Endothelial cell (in vitro differentiated cells): ENCODE results near the gene TLE3. TPM values are rescaled to one million over a fixed set of nuclear protein-coding genes. Genes with fewer than 3 reads are reported as not detected.

Experiments
- DNase-seq: peaks from one replicate; pipeline ENCODE4 v3.0.0; 2021; ENCODE audit warnings: low spot score
- H3K27ac Mint-ChIP-seq: one replicate; pipeline ENCODE4 v1.8.0; 2021; ENCODE audit warnings: mixed read lengths, inconsistent platforms; ENCODE audit not compliant: unreplicated experiment
- H3K27me3 Mint-ChIP-seq: one replicate; pipeline ENCODE4 v1.8.0; 2021; ENCODE audit warnings: mild to moderate bottlenecking, moderate library complexity, mixed read lengths, inconsistent platforms; ENCODE audit not compliant: unreplicated experiment
- H3K36me3 Mint-ChIP-seq: one replicate; pipeline ENCODE4 v1.8.0; 2021; ENCODE audit warnings: mild to moderate bottlenecking, low read depth, mixed read lengths, inconsistent platforms; ENCODE audit not compliant: unreplicated experiment
- H3K4me1 Mint-ChIP-seq: one replicate; pipeline ENCODE4 v1.8.0; 2021; ENCODE audit warnings: mild to moderate bottlenecking, mixed read lengths, inconsistent platforms; ENCODE audit not compliant: unreplicated experiment
- H3K4me3 Mint-ChIP-seq: one replicate; pipeline ENCODE4 v1.8.0; 2021; ENCODE audit warnings: mild to moderate bottlenecking, mixed read lengths, inconsistent platforms; ENCODE audit not compliant: unreplicated experiment
- H3K9me3 Mint-ChIP-seq: one replicate; pipeline ENCODE4 v1.8.0; 2021; ENCODE audit warnings: mixed read lengths, inconsistent platforms; ENCODE audit not compliant: unreplicated experiment
- total RNA-seq: library from RNA; stranded (reverse); fragmentation: NEBNext Ultra II Directional; extraction: Animal tissue kit (Norgen Biotek cat#: 25700); gene quantifications from one replicate; pipeline ENCODE4 v1.2.1, GENCODE V29; 2021; ENCODE audit not compliant: unreplicated experiment
- TF ChIP-seq, protein P1 (sequence below): fragments of 200-600 bp; sonication (generic); IDR thresholded peaks from one replicate; pipeline ENCODE4 v1.5.0; 2021; ENCODE audit warnings: antibody characterized with exemption; ENCODE audit not compliant: unreplicated experiment

Gene TLE3
- total RNA-seq, 1 donor from 2014 or later, result 80.8 TPM

DNA sequence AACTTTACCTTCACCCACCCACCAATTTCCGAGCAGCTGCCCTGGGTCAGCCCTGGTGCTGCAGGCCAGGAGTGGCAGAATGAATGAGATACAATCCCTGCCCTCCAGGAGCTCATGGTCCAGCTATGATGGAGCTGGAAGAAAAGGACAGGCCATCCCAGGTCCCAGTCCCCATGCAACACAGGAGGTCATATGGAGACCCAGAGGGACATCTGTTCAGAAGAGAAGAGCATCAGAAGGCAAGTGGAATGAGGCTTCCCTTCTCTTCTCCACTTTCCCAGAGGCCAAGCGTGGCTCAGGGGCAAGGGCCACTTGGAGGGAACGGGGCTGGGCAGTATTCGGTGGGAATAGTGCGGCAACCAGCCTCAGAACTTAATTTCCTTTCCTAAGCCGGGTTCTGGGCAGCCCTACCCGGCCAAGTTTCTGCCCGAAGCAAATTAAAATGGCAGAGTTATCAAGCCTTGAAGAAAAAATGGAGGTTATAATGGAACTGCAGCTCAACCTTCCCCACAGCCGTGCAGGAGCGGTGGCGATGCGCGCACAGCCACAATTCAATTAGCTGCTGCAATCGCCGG lies 35.9 kb downstream of the TLE3 start:
- Mint-ChIP-seq H3K9me3 (no peaks in the 10 kb centered on the region), H3K4me1 (no peaks in the 10 kb centered on the region), H3K4me3 (no peak overlapping the region), H3K27me3 (peaks cover 4% of the 10 kb centered on the region), H3K36me3 (peaks cover 40% of the 10 kb centered on the region), H3K27ac (no peak overlapping the region)
- DNase-seq, result no peak
- TF ChIP-seq, protein P1, sequence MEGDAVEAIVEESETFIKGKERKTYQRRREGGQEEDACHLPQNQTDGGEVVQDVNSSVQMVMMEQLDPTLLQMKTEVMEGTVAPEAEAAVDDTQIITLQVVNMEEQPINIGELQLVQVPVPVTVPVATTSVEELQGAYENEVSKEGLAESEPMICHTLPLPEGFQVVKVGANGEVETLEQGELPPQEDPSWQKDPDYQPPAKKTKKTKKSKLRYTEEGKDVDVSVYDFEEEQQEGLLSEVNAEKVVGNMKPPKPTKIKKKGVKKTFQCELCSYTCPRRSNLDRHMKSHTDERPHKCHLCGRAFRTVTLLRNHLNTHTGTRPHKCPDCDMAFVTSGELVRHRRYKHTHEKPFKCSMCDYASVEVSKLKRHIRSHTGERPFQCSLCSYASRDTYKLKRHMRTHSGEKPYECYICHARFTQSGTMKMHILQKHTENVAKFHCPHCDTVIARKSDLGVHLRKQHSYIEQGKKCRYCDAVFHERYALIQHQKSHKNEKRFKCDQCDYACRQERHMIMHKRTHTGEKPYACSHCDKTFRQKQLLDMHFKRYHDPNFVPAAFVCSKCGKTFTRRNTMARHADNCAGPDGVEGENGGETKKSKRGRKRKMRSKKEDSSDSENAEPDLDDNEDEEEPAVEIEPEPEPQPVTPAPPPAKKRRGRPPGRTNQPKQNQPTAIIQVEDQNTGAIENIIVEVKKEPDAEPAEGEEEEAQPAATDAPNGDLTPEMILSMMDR, result no peak

DNA sequence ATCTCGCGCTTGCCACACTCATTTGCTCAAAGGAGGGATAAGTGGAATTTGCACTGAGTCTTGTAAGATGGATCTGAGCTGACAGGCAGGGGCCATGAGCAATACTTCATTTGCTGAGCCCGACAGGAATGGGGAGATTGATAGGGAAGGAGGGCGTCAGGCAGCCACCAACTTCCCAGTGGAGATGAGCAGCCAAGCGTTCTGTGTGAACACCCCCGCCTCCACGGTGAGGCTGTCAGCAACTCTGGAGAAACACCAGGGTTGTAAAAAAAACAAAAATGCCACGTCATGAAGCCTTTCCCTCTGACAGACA lies 36.8 kb downstream of the TLE3 start:
- Mint-ChIP-seq H3K4me1 (no peaks in the 10 kb centered on the region), H3K4me3 (no peak overlapping the region), H3K36me3 (peaks cover 35% of the 10 kb centered on the region), H3K27me3 (peaks cover 4% of the 10 kb centered on the region), H3K9me3 (no peaks in the 10 kb centered on the region), H3K27ac (no peak overlapping the region)
- DNase-seq, result no peak
- TF ChIP-seq, protein P1, result no peak

DNA sequence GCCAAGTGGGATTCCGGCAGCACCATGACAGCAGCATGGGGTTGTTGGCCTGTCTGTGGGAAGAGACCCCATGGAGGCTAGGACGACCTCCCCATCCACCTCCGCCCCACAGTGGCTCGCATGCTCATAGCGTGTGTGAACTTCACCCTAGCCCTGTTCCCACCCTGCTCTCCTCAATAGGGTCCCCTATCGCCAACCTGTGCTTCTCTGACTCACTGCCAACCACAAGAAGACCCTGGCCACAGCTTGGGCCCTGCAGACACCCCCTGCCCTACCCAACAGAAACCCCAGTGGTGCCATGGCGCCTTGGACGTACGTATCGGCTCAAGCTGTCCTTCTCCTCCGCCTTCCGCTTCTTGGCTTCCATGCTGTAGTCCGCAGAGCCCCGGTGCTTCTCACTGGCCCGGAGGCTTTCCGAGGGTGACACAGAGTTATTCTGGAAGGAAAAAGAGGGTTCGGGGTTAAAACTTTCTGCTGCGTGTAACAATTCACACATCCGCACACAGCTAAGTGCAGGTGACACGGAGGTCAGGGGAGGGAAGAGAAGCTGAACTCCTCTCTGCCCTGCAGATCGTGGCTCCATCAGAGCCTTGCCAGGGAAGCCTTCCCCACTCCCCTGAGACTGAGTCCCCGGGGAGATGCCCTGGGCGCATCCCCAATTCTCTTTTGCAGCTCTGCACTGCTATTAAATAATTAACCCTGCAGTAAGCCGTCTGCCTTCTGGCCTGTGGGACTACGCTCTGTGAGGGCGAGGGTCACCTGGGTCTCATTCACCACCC lies 37.3 kb downstream of the TLE3 start:
- Mint-ChIP-seq H3K36me3 (peaks cover 36% of the 10 kb centered on the region), H3K9me3 (no peaks in the 10 kb centered on the region), H3K27me3 (peaks cover 4% of the 10 kb centered on the region), H3K4me1 (no peaks in the 10 kb centered on the region), H3K27ac (no peak overlapping the region), H3K4me3 (no peak overlapping the region)
- TF ChIP-seq, protein P1, result no peak
- no peak for DNase-seq

DNA sequence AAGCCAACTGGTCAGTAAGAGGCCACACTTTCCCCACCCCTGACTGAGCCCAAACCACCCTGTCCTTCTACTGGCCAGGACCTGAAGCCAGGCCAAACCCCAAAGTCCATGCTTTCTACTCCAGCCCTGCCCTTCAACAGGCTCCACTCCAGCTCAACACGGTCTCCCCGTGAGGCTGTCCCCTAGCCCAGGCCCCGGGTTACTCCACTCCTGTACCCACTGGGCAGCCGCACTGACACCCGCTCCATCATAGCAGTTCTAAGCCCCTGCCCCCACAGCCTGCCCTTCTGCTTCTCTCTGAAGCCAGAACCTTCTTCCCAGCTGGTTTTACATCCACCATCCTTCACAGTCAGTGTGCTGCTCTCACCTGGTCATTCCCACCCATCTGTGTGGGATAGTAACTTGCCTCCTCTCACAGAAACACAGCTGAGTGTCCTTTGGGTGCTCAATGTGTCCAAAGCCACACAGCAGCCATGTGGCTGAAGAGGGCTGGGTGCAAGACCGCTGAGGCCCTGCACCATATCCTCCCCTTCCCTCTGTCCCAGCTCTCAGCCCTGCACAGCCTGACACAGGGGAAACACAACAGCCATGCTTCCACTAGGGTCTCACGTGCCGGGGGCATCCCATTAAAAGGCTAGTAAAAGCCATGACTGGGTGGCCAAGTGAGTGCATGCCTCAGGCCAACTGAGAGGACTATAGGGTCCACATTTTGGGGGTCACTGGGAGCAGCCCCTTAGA lies 38.1 kb downstream of the TLE3 start:
- Mint-ChIP-seq H3K9me3 (no peaks in the 10 kb centered on the region), H3K36me3 (peaks cover 38% of the 10 kb centered on the region), H3K27ac (peak overlapping the region; percentile 50), H3K27me3 (peaks cover 4% of the 10 kb centered on the region), H3K4me1 (no peaks in the 10 kb centered on the region), H3K4me3 (peak overlapping the region; percentile 43)
- DNase-seq, result no peak
- TF ChIP-seq, protein P1, result no peak
